Smooth muscle cell (in vitro differentiated cells): ENCODE measurements around the gene SCUBE1. TPM values are rescaled to one million over a fixed set of nuclear protein-coding genes. Genes with fewer than 3 reads are reported as not detected.

Experiments
- DNase-seq: peaks from one replicate; lab custom pipeline; 2025; ENCODE audit not compliant: unreplicated experiment; lab: John Stamatoyannopoulos, UW
- H2AFZ ChIP-seq: fragments of 200-600 bp; sonication (generic); 2 replicates; pipeline ENCODE4 v1.6.0; 2016; ENCODE audit warnings: antibody characterized with exemption, low read depth, mild to moderate bottlenecking
- H3F3A ChIP-seq: fragments of 200-600 bp; sonication (generic); 2 replicates; pipeline ENCODE4 v1.6.0; 2017; ENCODE audit warnings: antibody characterized with exemption, low read depth
- H3K27ac ChIP-seq: fragments of 200-600 bp; sonication (generic); 2 replicates; pipeline ENCODE4 v1.5.1; 2016; ENCODE audit warnings: low read depth, mild to moderate bottlenecking
- H3K27me3 ChIP-seq: fragments of 200-600 bp; sonication (generic); 2 replicates; pipeline ENCODE4 v1.6.1; 2016; ENCODE audit warnings: low read depth, mild to moderate bottlenecking
- H3K36me3 ChIP-seq: fragments of 200-600 bp; sonication (generic); 2 replicates; pipeline ENCODE4 v1.5.1; 2016; ENCODE audit warnings: low read depth
- H3K4me1 ChIP-seq: fragments of 200-600 bp; sonication (generic); 2 replicates; pipeline ENCODE4 v1.5.1; 2016; ENCODE audit warnings: low read depth
- H3K4me2 ChIP-seq: fragments of 200-600 bp; sonication (generic); 2 replicates; pipeline ENCODE4 v1.6.0; 2016; ENCODE audit warnings: mild to moderate bottlenecking
- H3K4me3 ChIP-seq: fragments of 200-600 bp; sonication (generic); 2 replicates; pipeline ENCODE4 v1.5.1; 2016; ENCODE audit warnings: mild to moderate bottlenecking
- H3K79me2 ChIP-seq: fragments of 200-600 bp; sonication (generic); 2 replicates; pipeline ENCODE4 v1.6.0; 2016; ENCODE audit warnings: low read depth, mild to moderate bottlenecking
- H3K9ac ChIP-seq: fragments of 200-600 bp; sonication (generic); 2 replicates; pipeline ENCODE4 v1.6.0; 2016; ENCODE audit warnings: low read depth
- H3K9me3 ChIP-seq: fragments of 200-600 bp; sonication (generic); replicated peaks from 2 replicates; pipeline ENCODE4 v1.5.1; 2016; ENCODE audit warnings: low read depth
- H4K20me1 ChIP-seq: fragments of 200-600 bp; sonication (generic); 2 replicates; pipeline ENCODE4 v1.6.0; 2016; ENCODE audit warnings: low read depth
- CTCF ChIP-seq: fragments of 200-600 bp; sonication (generic); IDR thresholded peaks from 2 replicates; pipeline ENCODE4 v1.5.1; 2017; ENCODE audit warnings: borderline replicate concordance, mild to moderate bottlenecking, antibody characterized with exemption; ENCODE audit not compliant: insufficient read depth, poor library complexity, severe bottlenecking
- WGBS: methylation state at CpG from one replicate; pipeline ENCODE4 v1.1.7; 2016; ENCODE audit warnings: low lambda C conversion rate; 5-methylcytosine and 5-hydroxymethylcytosine counted together
- polyA plus RNA-seq: library from polyadenylated mRNA; unstranded; fragments of >200 nt; fragmentation: Nextera tagmentation; extraction: Ambion mirVana; gene quantifications from 2 replicates; pipeline ENCODE4 v1.2.1, GENCODE V29; 2016
- total RNA-seq: library from RNA; depleted of rRNA; stranded (reverse); fragments of >200 nt; gene quantifications from 2 replicates; pipeline ENCODE4 v1.2.3, GENCODE V29; 2014

The SCUBE1 gene
- total and polyA plus RNA-seq, 2 experiments from 2014 or later = 13.4 to 16.3 TPM

- DNase-seq = no peak
- Histone ChIP-seq H3F3A (no peaks in the 10 kb centered on the region), H3K9me3 (no peaks in the 10 kb centered on the region), H3K79me2 (no peaks in the 10 kb centered on the region), H3K27me3 (no peaks in the 10 kb centered on the region), H3K4me3 (no peak overlapping the region), H3K4me2 (no peak overlapping the region), H4K20me1 (no peaks in the 10 kb centered on the region), H2AFZ (no peak overlapping the region), H3K9ac (no peak overlapping the region), H3K36me3 (no peaks in the 10 kb centered on the region), H3K27ac (no peak overlapping the region), H3K4me1 (no peaks in the 10 kb centered on the region)
- 92% methylated on average over 23 of the region's 24 CpGs for WGBS
- no peak for TF ChIP-seq CTCF
These were observed 98.2 kb downstream of the SCUBE1 start for GRCh38 chr22:43244803-43245527.

DNA sequence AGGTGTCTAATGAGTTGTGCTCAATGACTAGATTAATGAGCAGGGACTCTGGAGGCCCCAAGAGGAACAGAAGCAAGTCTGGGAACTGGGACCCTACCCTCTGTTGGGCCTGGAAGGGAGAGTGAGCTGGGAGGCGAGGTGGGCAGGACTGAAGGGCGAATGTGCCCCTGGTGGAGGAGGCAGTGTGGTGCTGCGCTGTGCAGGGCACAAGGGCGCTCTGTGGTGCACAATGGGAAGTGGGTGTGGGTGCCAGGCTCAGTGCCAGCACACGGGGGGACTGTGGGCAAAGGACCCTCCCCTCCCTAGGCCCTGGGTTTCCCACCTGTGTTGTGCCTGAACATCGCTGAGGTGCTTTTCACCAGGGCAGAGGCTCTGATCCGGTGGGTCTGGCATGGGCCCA is 98.8 kb downstream of the SCUBE1 start:
- H3K9ac ChIP-seq = no peak overlapping the region
- no peak overlapping the region for H2AFZ ChIP-seq
- WGBS = 95% methylated on average over 7 of the region's 7 CpGs
- no peaks in the 10 kb centered on the region for H3K36me3 ChIP-seq
- no peak for TF ChIP-seq CTCF
- H3K4me3 ChIP-seq = no peak overlapping the region
- no peak overlapping the region for H3K27ac ChIP-seq
- H4K20me1 ChIP-seq = no peaks in the 10 kb centered on the region
- H3K79me2 ChIP-seq = no peaks in the 10 kb centered on the region
- DNase-seq = no peak
- no peaks in the 10 kb centered on the region for H3K9me3 ChIP-seq
- no peaks in the 10 kb centered on the region for H3F3A ChIP-seq
- no peak overlapping the region for H3K4me2 ChIP-seq
- no peaks in the 10 kb centered on the region for H3K27me3 ChIP-seq
- no peaks in the 10 kb centered on the region for H3K4me1 ChIP-seq

- no peak overlapping the region for H2AFZ ChIP-seq
- 96% methylated on average over 12 of the region's 12 CpGs for WGBS
- no peak overlapping the region for H3K27ac ChIP-seq
- no peak for TF ChIP-seq CTCF
- H3K9ac ChIP-seq = no peak overlapping the region
- H4K20me1 ChIP-seq = no peaks in the 10 kb centered on the region
- no peaks in the 10 kb centered on the region for H3F3A ChIP-seq
- no peaks in the 10 kb centered on the region for H3K79me2 ChIP-seq
- no peaks in the 10 kb centered on the region for H3K27me3 ChIP-seq
- H3K4me2 ChIP-seq = no peak overlapping the region
- no peak overlapping the region for H3K4me3 ChIP-seq
- DNase-seq = no peak
- no peaks in the 10 kb centered on the region for H3K4me1 ChIP-seq
- no peaks in the 10 kb centered on the region for H3K36me3 ChIP-seq
- no peaks in the 10 kb centered on the region for H3K9me3 ChIP-seq
These were observed 99.8 kb downstream of the SCUBE1 start for GRCh38 chr22:43243324-43243723.

- Histone ChIP-seq H3K27me3 (no peaks in the 10 kb centered on the region), H2AFZ (no peak overlapping the region), H3K9me3 (no peaks in the 10 kb centered on the region), H3K79me2 (no peaks in the 10 kb centered on the region), H3K9ac (no peak overlapping the region), H3K4me3 (no peak overlapping the region), H3K4me2 (no peak overlapping the region), H4K20me1 (no peaks in the 10 kb centered on the region), H3K4me1 (no peaks in the 10 kb centered on the region), H3K27ac (no peak overlapping the region), H3K36me3 (no peaks in the 10 kb centered on the region), H3F3A (no peaks in the 10 kb centered on the region)
- no peak for TF ChIP-seq CTCF
- 92% methylated on average over 6 of the region's 6 CpGs for WGBS
- no peak for DNase-seq
These were observed 100.5 kb downstream of the SCUBE1 start for GRCh38 chr22:43242627-43243026.
